Bone marrow (tissue), 2 donors: Measurements from ENCODE around the gene HOXC9.

Source experiments
- DNase-seq, 2 donors: peaks; one replicate each; lab custom pipeline; 2025; lab: John Stamatoyannopoulos, UW

Gene HOXC9

GRCh38 chr12:53988541-53989226, 11.3 kb upstream of the HOXC9 start:
- no peak for DNase-seq

GRCh38 chr12:53989227-53990113, 10.5 kb upstream of the HOXC9 start:
- no peak for DNase-seq

GRCh38 chr12:53990311-53991076, 9.5 kb upstream of the HOXC9 start:
- no peak for DNase-seq

- DNase-seq: no peak
Observed at GRCh38 chr12:53991077-53991460, 8.9 kb upstream of the HOXC9 start.

- DNase-seq: no peak
Observed at GRCh38 chr12:53992377-53992889, 7.5 kb upstream of the HOXC9 start.

- DNase-seq: no peak
Observed at GRCh38 chr12:53993162-53994008, 6.6 kb upstream of the HOXC9 start.

GRCh38 chr12:53994009-53994263, 6.0 kb upstream of the HOXC9 start:
- DNase-seq: no peak

GRCh38 chr12:53994264-53995001, 5.5 kb upstream of the HOXC9 start:
- DNase-seq: no peak

- DNase-seq: no peak
Observed at GRCh38 chr12:53995002-53995377, 5.0 kb upstream of the HOXC9 start.

GRCh38 chr12:53995378-53996239, 4.4 kb upstream of the HOXC9 start:
- DNase-seq: peak in 1 of 2 donors; percentile 31

GRCh38 chr12:53996240-53997203, 3.4 kb upstream of the HOXC9 start:
- no peak for DNase-seq

- no peak for DNase-seq
Observed at GRCh38 chr12:53997204-53998109, 2.5 kb upstream of the HOXC9 start.

- no peak for DNase-seq
Observed at GRCh38 chr12:53998110-53998899, 1.7 kb upstream of the HOXC9 start.

- DNase-seq: no peak
Observed at GRCh38 chr12:53998900-53999236, 1.1 kb upstream of the HOXC9 start.

GRCh38 chr12:53999559-54000115, 324 bp upstream of the HOXC9 start:
- no peak for DNase-seq

- DNase-seq: no peak
Observed at GRCh38 chr12:54001283-54002187, 1.6 kb downstream of the HOXC9 start.
